ENCODE results near the gene MAP4. TPM values are rescaled to one million over a fixed set of nuclear protein-coding genes. Genes with fewer than 3 reads are reported as not detected.

MAP4 gene
- total and polyA plus RNA-seq, 2 donors (not counting 1 experiment from before 2014, with no cell fraction given): 152 to 243 TPM

DNA sequence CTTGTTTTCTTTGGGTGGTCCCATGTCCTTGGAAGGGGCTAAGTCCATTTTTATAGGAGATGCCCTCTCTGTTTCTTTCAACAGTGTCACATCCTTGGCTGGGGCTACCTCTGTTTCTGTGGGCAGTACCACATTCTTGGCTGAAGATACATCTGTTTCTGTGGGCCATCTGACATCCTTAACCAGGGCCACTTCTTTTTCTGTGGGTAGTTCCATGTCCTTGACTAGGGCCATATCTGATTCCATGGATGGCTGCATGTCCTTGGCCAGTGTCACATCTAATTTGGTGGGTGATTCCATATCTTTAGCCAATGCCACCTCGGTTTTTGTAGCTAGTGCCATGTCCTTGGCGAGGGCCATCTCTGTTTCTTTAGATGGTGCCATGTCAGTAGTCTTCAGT is 99.5 kb downstream of the MAP4 start:
- no peak overlapping the region for H3K27ac ChIP-seq (ENCODE audit: insufficient read depth, low read length)
- no peaks in the 10 kb centered on the region for H4K20me1 ChIP-seq (ENCODE audit: control insufficient read depth, extremely low read depth, insufficient read depth, low read length)
- H2AFZ ChIP-seq (ENCODE audit: low read length): no peak overlapping the region
- no peak for DNase-seq (ENCODE audit: low read depth in 2 of 2)
- H3K36me3 ChIP-seq (ENCODE audit: control insufficient read depth, insufficient read depth, low read length): peaks cover 16% of the 10 kb centered on the region
- H3K4me1 ChIP-seq (ENCODE audit: control insufficient read depth, extremely low read depth, insufficient read depth, low read length): peaks cover 6% of the 10 kb centered on the region
- no peak overlapping the region for H3K9ac ChIP-seq (ENCODE audit: insufficient read depth, low read length)
- TF ChIP-seq CTCF (conservative IDR thresholded peaks at IDR 0.05 in 1 of 2, IDR thresholded peaks at IDR 0.05 in 1 of 2; ENCODE audit: low read depth in 1 of 2, low read length in 2 of 2): no peak
- no peak for TF ChIP-seq EZH2 (IDR thresholded peaks at IDR 0.05; ENCODE audit: low read length, missing control alignments)
- H3K4me3 ChIP-seq (replicated peaks in 1 of 4; ENCODE audit: control extremely low read depth in 1 of 4, insufficient read depth in 1 of 4, low read depth in 3 of 4, low read length in 4 of 4): no peak overlapping the region
- H3K9me3 ChIP-seq (ENCODE audit: control insufficient read depth, insufficient read depth, low read depth, low read length): no peaks in the 10 kb centered on the region
- H3K27me3 ChIP-seq (ENCODE audit: control insufficient read depth, insufficient read depth, low read length): no peaks in the 10 kb centered on the region
- H3K4me2 ChIP-seq (ENCODE audit: extremely low read depth, insufficient read depth, low read length): no peak overlapping the region
- no peaks in the 10 kb centered on the region for H3K79me2 ChIP-seq (ENCODE audit: control insufficient read depth, insufficient read depth, low read length)

DNA sequence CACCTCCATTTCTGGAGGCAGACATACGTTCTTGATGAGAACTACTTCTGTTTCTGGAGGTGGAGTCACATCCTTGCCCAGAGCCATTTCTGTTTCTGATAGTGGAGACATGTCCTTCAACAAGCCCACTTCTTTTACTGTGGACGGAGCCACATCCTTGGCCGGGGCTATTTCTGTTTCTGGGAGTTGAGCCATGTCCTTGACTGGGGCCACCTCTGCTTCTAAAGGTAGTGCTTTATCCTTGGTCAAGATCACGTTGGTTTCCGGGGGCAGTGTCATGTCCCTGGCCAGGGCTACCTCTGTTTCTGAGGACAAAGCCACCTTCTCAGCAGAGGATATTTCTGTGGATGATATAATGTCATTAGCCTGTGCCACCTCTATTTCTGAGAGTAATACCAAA is 100.0 kb downstream of the MAP4 start:
- no peak for DNase-seq (ENCODE audit: low read depth in 2 of 2)
- peaks cover 9% of the 10 kb centered on the region for H3K4me1 ChIP-seq (ENCODE audit: control insufficient read depth, extremely low read depth, insufficient read depth, low read length)
- H3K4me3 ChIP-seq (replicated peaks in 1 of 4; ENCODE audit: control extremely low read depth in 1 of 4, insufficient read depth in 1 of 4, low read depth in 3 of 4, low read length in 4 of 4): no peak overlapping the region
- no peaks in the 10 kb centered on the region for H3K9me3 ChIP-seq (ENCODE audit: control insufficient read depth, insufficient read depth, low read depth, low read length)
- no peak overlapping the region for H3K4me2 ChIP-seq (ENCODE audit: extremely low read depth, insufficient read depth, low read length)
- peaks cover 15% of the 10 kb centered on the region for H3K36me3 ChIP-seq (ENCODE audit: control insufficient read depth, insufficient read depth, low read length)
- no peak overlapping the region for H2AFZ ChIP-seq (ENCODE audit: low read length)
- H4K20me1 ChIP-seq (ENCODE audit: control insufficient read depth, extremely low read depth, insufficient read depth, low read length): no peaks in the 10 kb centered on the region
- no peaks in the 10 kb centered on the region for H3K79me2 ChIP-seq (ENCODE audit: control insufficient read depth, insufficient read depth, low read length)
- TF ChIP-seq CTCF (conservative IDR thresholded peaks at IDR 0.05 in 1 of 2, IDR thresholded peaks at IDR 0.05 in 1 of 2; ENCODE audit: low read depth in 1 of 2, low read length in 2 of 2): no peak
- TF ChIP-seq EZH2 (IDR thresholded peaks at IDR 0.05; ENCODE audit: low read length, missing control alignments): no peak
- H3K27ac ChIP-seq (ENCODE audit: insufficient read depth, low read length): no peak overlapping the region
- H3K9ac ChIP-seq (ENCODE audit: insufficient read depth, low read length): no peak overlapping the region
- H3K27me3 ChIP-seq (ENCODE audit: control insufficient read depth, insufficient read depth, low read length): no peaks in the 10 kb centered on the region

- no peaks in the 10 kb centered on the region for H4K20me1 ChIP-seq (ENCODE audit: control insufficient read depth, extremely low read depth, insufficient read depth, low read length)
- no peaks in the 10 kb centered on the region for H3K27me3 ChIP-seq (ENCODE audit: control insufficient read depth, insufficient read depth, low read length)
- no peak overlapping the region for H3K4me3 ChIP-seq (replicated peaks in 1 of 4; ENCODE audit: control extremely low read depth in 1 of 4, insufficient read depth in 1 of 4, low read depth in 3 of 4, low read length in 4 of 4)
- no peaks in the 10 kb centered on the region for H3K79me2 ChIP-seq (ENCODE audit: control insufficient read depth, insufficient read depth, low read length)
- no peak overlapping the region for H3K4me2 ChIP-seq (ENCODE audit: extremely low read depth, insufficient read depth, low read length)
- peaks cover 14% of the 10 kb centered on the region for H3K36me3 ChIP-seq (ENCODE audit: control insufficient read depth, insufficient read depth, low read length)
- no peak overlapping the region for H3K9ac ChIP-seq (ENCODE audit: insufficient read depth, low read length)
- TF ChIP-seq CTCF (conservative IDR thresholded peaks at IDR 0.05 in 1 of 2, IDR thresholded peaks at IDR 0.05 in 1 of 2; ENCODE audit: low read depth in 1 of 2, low read length in 2 of 2) (no peak), EZH2 (IDR thresholded peaks at IDR 0.05; ENCODE audit: low read length, missing control alignments) (no peak)
- H3K4me1 ChIP-seq (ENCODE audit: control insufficient read depth, extremely low read depth, insufficient read depth, low read length): peaks cover 14% of the 10 kb centered on the region
- no peak overlapping the region for H3K27ac ChIP-seq (ENCODE audit: insufficient read depth, low read length)
- peak in 1 of 2 donors; percentile 35 for DNase-seq (ENCODE audit: low read depth in 2 of 2)
- H2AFZ ChIP-seq (ENCODE audit: low read length): no peak overlapping the region
- H3K9me3 ChIP-seq (ENCODE audit: control insufficient read depth, insufficient read depth, low read depth, low read length): no peaks in the 10 kb centered on the region
Observed at GRCh38 chr3:47912006-47912504, 104.2 kb downstream of the MAP4 start.

Measured in fibroblast of lung (primary cell).